Large intestine (tissue), 3 donors: ENCODE results near the gene MSANTD2. TPM values are rescaled to one million over a fixed set of nuclear protein-coding genes. Genes with fewer than 3 reads are reported as not detected.

ENCODE experiments used
- DNase-seq, 2 donors: peaks; one replicate each; pipeline versions ENCODE4 v3.0.0 to v3.0.0-alpha.2; 2013
- H3K27ac ChIP-seq: one replicate; pipeline ENCODE4 v1.5.1; 2013; ENCODE audit warnings: low read length
- H3K27me3 ChIP-seq: 2 replicates; pipeline ENCODE4 v1.6.1; 2013; ENCODE audit warnings: low read length; ENCODE audit not compliant: control insufficient read depth, insufficient read depth
- H3K36me3 ChIP-seq: 2 replicates; pipeline ENCODE4 v1.6.1; 2013; ENCODE audit warnings: low read length; ENCODE audit not compliant: control insufficient read depth, insufficient read depth
- H3K4me1 ChIP-seq: one replicate; pipeline ENCODE4 v1.6.1; 2013; ENCODE audit warnings: low read length; ENCODE audit not compliant: control insufficient read depth, insufficient read depth
- H3K4me3 ChIP-seq: one replicate; pipeline ENCODE4 v1.5.1; 2013; ENCODE audit warnings: low read length
- H3K9me3 ChIP-seq: one replicate; pipeline ENCODE4 v1.6.1; 2013; ENCODE audit warnings: mild to moderate bottlenecking, low read depth, low read length, moderate library complexity; ENCODE audit not compliant: control insufficient read depth
- WGBS: methylation state at CpG from one replicate; pipeline ENCODE4 v1.1.5; 2013; ENCODE audit warnings: low lambda C conversion rate; ENCODE audit not compliant: insufficient coverage; 5-methylcytosine and 5-hydroxymethylcytosine counted together
- polyA plus RNA-seq: library from polyadenylated mRNA; unstranded; fragments of 120-200 nt; gene quantifications from one replicate; pipeline ENCODE4 v1.2.1, GENCODE V29; 2013

MSANTD2 gene
- polyA plus RNA-seq, 1 donor, result 23.2 TPM

DNA sequence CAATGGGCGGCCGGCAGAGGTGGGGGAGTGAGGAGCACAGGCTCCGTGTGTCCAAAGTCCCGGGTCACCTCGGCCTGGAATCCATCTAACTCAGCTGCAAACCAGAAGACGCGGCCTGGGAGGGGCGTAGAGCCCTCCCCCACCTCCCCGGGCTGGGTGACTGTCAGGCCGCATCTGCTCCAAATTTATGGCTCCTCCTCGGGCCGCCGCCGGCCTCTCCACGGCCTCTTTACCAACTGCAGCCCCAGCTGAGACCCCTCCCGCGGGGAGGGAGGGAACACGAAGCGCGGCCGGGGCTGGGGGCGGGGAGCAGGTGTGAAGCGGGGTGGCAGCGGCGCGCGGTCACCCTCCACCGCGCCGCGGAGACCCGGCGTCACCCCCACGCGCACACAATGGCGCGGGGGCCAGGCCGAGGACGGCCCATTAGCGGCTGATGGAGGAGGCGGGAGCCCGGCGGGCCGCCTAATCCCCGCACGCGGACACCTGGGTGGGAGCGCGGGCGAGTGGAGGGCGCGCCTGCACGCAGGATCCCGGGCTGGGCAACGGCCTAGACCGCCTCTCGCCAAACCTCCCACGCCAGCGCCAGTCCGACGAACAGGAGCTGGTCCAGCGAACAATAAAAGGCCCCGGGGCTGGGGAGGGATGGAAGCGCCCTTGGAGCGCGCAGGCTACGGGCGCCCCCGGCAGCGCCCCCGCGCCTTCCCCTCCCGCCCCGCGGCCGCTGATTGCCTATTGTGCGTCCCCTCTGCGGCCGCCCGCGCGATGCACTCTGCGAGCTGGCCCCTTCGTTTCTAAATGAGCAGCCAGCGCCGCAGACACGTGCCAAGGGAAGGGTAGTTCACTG, 39.1 kb upstream of the MSANTD2 start:
- no peaks in the 10 kb centered on the region for H3K36me3 ChIP-seq
- no peak overlapping the region for H3K27ac ChIP-seq
- WGBS, result no CpG with 5 or more reads among the region's 87 CpGs
- no peaks in the 10 kb centered on the region for H3K9me3 ChIP-seq
- peaks cover 71% of the 10 kb centered on the region for H3K27me3 ChIP-seq
- DNase-seq, result peak in 1 of 2 donors; percentile 9
- H3K4me3 ChIP-seq, result no peak overlapping the region
- H3K4me1 ChIP-seq, result peaks cover 4% of the 10 kb centered on the region

DNA sequence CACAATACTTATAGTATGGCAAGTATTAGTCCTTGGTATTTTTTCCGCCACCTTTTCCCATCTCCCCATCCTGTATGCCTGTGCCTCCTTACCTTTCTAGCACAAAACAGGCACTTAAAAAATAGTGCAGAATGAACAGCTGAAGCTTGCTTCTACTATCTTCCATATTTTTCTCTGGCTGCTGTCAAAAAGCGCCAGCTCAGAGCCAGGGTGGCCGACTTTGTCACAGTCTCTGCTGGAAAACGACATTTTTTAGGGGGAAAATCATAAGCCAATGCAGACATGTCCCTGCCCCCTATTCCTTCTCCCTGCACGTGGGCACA, 38.6 kb upstream of the MSANTD2 start:
- peaks cover 4% of the 10 kb centered on the region for H3K4me1 ChIP-seq
- DNase-seq, result no peak
- H3K27me3 ChIP-seq, result peaks cover 65% of the 10 kb centered on the region

DNA sequence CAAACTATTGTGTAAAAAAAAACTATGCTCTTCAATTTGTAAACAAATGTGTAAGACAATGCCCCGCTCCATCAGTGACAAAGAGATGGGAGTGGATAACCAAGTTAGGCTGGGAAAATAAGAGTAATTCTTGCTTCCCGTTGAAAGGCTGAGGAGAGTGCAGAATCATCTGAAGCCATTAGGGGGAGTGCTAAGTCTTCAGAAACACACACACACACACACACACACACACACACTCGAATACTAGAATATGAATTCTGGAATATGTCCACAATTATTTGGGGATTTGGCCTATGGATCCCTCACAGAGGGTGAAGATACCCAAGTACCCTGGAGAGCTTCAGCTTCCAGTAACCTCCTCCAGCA, 37.3 kb upstream of the MSANTD2 start:
- Histone ChIP-seq H3K27ac (no peak overlapping the region), H3K36me3 (no peaks in the 10 kb centered on the region), H3K9me3 (no peaks in the 10 kb centered on the region), H3K4me3 (no peak overlapping the region), H3K4me1 (peaks cover 4% of the 10 kb centered on the region), H3K27me3 (peaks cover 58% of the 10 kb centered on the region)
- peak; percentile 17 to 47 for DNase-seq
- WGBS, result 0% methylated on average over 1 of the region's 3 CpGs

More for the DNA sequence above, 38.6 kb upstream of the MSANTD2 start:
- H3K27ac ChIP-seq, result no peak overlapping the region
- WGBS, result 75% methylated on average over 1 of the region's 5 CpGs
- no peaks in the 10 kb centered on the region for H3K36me3 ChIP-seq
- no peaks in the 10 kb centered on the region for H3K9me3 ChIP-seq
- H3K4me3 ChIP-seq, result no peak overlapping the region

DNA sequence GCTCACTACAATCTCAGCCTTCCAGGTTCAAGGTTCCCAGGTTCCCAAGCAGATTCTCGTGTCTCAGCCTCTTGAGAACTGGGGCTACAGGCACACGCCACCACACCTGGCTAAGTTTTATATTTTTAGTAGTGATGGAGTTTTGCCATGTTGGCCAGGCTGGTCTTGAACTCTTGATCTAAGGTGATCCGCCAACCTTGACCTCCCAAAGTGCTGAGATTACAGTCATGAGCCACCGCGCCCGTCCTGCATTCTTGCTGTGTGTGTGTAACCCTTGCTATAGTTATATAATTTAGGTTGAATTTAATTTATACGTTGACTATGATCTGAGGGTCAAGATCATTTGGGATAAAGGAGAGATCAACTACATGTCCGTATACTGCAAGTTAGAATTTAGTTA, 35.7 kb upstream of the MSANTD2 start:
- H3K9me3 ChIP-seq, result no peaks in the 10 kb centered on the region
- DNase-seq, result no peak
- H3K27ac ChIP-seq, result no peak overlapping the region
- H3K4me3 ChIP-seq, result no peak overlapping the region
- H3K36me3 ChIP-seq, result no peaks in the 10 kb centered on the region
- H3K27me3 ChIP-seq, result peaks cover 52% of the 10 kb centered on the region
- peaks cover 4% of the 10 kb centered on the region for H3K4me1 ChIP-seq
- 83% methylated on average over 1 of the region's 8 CpGs for WGBS

DNA sequence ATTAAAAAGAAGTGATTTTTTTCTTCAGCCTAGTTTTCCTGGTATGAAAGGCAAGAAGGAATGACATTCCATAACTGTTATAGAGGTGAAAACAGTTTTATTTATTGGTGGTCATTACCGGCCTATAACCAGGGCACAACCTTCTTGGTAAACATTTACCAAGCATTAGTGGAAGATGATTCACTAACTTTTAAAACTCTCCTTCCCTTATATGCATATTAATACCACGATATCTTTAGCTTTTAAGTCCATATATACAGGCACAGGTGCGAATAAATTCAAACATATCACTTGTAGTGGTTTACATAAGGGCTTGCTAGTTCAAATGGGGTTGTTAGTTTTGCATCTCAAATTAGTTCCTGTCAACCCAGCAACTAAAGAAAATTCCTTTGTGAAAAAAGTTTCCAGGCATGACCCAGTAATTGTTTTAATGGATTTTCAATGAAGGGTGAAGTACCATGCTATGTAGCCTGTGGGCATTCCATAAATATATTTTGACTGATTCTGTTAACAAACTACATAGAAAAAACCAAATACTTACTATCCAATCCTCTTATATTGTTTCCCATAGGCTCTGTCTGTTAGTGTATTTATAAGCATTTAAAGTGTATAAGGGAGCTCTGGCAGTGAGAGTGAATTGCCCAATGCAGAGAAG, 34.4 kb upstream of the MSANTD2 start:
- Histone ChIP-seq H3K4me1 (peaks cover 4% of the 10 kb centered on the region), H3K36me3 (no peaks in the 10 kb centered on the region), H3K9me3 (no peaks in the 10 kb centered on the region), H3K27ac (no peak overlapping the region), H3K4me3 (no peak overlapping the region), H3K27me3 (peaks cover 43% of the 10 kb centered on the region)
- DNase-seq, result no peak
- WGBS, result no CpG with 5 or more reads among the region's 3 CpGs

DNA sequence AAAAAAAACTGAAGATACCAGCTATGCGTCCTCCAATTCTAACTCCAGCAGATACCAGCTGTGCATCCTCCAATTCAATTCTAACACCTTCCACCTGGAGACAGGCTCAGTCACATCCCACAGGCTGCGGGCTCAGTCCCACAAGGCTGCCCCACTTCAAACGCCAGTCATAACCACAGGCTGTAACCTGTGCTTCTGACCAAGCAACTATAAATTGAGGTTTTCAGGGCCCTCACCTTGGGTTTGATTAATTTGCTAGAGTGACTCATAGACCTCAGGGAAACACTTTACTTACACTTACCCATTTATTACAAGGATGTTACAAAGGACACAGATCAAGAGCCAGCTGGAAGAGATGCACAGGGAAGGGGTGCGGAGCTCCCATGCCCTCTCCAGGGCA, 32.4 kb upstream of the MSANTD2 start:
- Histone ChIP-seq H3K4me1 (no peaks in the 10 kb centered on the region), H3K4me3 (no peak overlapping the region), H3K36me3 (no peaks in the 10 kb centered on the region), H3K9me3 (no peaks in the 10 kb centered on the region), H3K27me3 (peaks cover 22% of the 10 kb centered on the region), H3K27ac (no peak overlapping the region)
- DNase-seq, result no peak
- no CpG with 5 or more reads among the region's 4 CpGs for WGBS

DNA sequence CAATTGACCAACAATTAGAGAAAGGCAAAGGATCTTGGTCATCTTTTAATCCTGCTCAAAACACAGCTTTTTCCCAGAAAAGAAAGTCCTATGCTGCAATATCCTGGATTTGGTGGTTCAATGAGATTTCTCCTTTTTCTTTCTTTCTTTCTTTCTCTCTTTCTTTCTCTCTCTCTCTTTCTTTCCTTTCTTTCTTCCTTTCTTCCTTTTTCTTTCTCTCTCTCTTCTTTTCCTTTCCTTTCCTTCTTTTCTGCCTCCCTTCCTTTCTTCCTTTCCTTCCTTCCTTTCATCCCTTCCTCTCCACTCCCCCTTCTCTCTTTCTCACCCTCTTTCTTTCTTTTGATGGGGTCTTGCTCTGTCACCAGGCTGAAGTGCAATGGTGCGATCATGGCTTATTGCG, 31.7 kb upstream of the MSANTD2 start:
- H3K9me3 ChIP-seq, result no peaks in the 10 kb centered on the region
- H3K27me3 ChIP-seq, result peaks cover 22% of the 10 kb centered on the region
- no peaks in the 10 kb centered on the region for H3K4me1 ChIP-seq
- no peaks in the 10 kb centered on the region for H3K36me3 ChIP-seq
- no peak overlapping the region for H3K27ac ChIP-seq
- DNase-seq, result no peak
- no peak overlapping the region for H3K4me3 ChIP-seq
- no CpG with 5 or more reads among the region's 2 CpGs for WGBS

DNA sequence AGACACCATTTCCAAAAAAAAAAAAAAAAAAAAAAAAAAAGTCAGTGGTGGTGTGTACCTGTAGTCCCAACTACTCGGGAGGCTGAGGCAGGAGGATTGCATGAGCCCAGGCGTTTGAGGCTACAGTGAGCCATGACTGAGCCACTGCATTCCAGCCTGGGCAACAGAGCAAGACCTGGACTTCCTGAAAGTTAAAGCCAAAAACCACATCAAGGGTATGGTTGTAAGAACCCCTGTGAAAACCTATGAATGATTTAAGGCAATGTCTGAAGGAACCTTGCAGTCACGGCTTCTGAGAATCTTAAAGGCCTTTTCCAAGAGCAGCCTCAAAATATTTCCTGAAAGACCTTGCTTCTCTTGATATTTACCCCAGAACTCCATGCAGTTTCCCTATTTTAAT, 30.5 kb upstream of the MSANTD2 start:
- no peak for DNase-seq
- no CpG with 5 or more reads among the region's 3 CpGs for WGBS
- Histone ChIP-seq H3K27me3 (peaks cover 19% of the 10 kb centered on the region), H3K4me3 (no peak overlapping the region), H3K36me3 (no peaks in the 10 kb centered on the region), H3K4me1 (no peaks in the 10 kb centered on the region), H3K9me3 (no peaks in the 10 kb centered on the region), H3K27ac (no peak overlapping the region)

DNA sequence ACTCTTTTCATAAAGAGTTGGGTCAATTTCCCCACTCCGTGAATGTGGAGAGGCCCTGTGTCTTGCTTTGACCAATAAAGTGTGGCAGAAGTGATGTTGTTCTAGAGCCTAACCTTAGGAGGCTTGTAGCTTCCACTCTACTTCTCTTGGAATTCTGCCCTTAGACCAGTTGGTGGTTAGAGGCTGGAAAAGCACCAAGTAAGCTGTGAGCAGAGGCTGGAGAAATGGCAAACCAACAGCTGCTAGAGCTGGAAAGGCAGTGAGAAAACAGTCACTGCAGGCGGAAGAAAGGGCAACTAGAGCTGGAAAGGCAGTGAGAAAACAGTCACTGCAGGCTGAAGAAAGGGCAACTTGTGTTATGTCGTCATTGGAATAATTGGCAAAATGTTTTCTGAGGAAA, 29.8 kb upstream of the MSANTD2 start:
- no peaks in the 10 kb centered on the region for H3K9me3 ChIP-seq
- DNase-seq, result no peak
- H3K36me3 ChIP-seq, result no peaks in the 10 kb centered on the region
- H3K4me3 ChIP-seq, result no peak overlapping the region
- H3K27ac ChIP-seq, result no peak overlapping the region
- WGBS, result no CpG with 5 or more reads among the region's 3 CpGs
- H3K27me3 ChIP-seq, result peaks cover 19% of the 10 kb centered on the region
- H3K4me1 ChIP-seq, result no peaks in the 10 kb centered on the region

DNA sequence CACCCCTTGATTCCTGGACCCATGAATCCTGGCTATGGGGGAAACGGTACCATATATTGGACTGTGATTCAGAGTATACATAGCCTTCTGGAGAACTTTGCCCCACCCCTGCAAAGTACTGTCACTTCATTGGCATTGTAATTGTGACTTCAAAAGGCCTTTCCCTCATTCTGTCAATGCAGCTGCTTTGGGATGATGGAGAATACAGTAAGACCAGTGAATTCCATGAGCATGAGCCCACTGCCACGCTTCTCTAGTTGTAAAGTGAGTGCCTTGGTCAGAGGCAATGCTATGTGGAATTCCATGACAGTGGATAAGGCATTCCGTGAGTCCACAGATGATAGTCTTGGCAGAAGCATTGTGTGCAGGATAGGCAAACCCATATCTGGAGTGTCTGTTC, 25.7 kb upstream of the MSANTD2 start:
- no peaks in the 10 kb centered on the region for H3K36me3 ChIP-seq
- peaks cover 4% of the 10 kb centered on the region for H3K27me3 ChIP-seq
- H3K27ac ChIP-seq, result no peak overlapping the region
- no peak for DNase-seq
- H3K4me3 ChIP-seq, result no peak overlapping the region
- H3K9me3 ChIP-seq, result no peaks in the 10 kb centered on the region
- no CpG with 5 or more reads among the region's 3 CpGs for WGBS
- H3K4me1 ChIP-seq, result no peaks in the 10 kb centered on the region
